Erythroblast (primary cell): ENCODE measurements around the gene GOLGA7B.

ENCODE experiments used
- GATA1 ChIP-seq: IDR thresholded peaks from 2 replicates; pipeline ENCODE4 v1.6.1; 2011; ENCODE audit warnings: low read depth, mild to moderate bottlenecking, control low read depth, low read length, moderate library complexity
- POLR2A ChIP-seq: IDR thresholded peaks from 2 replicates; pipeline ENCODE4 v1.6.1; 2011; ENCODE audit warnings: mild to moderate bottlenecking, low read length

DNA sequence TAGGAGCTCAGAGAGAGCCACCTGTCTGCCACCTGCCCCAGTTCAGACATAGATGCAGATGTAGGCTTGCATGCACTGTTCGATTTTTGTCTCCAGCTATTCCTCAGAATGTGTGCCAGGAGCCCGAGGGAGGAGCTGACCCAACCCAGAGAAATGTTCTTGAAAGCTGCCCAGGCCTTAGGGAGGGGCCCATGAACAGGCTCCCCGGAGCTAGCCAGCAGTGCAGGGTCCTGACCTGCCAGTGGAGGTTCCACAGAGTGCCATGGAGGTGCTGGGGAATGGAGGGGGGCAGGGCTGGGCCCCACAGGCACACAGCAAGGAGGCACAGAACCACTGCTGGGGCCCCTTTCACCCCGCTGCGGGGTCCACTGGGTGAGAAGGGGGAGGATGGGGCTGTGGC, 48.2 kb upstream of the GOLGA7B start:
- no peak for TF ChIP-seq POLR2A
- no peak for TF ChIP-seq GATA1
